GM18520 (cell line): ENCODE measurements around the gene BUB3.

Source experiments
- ATAC-seq: cut with Tn5 transposase; IDR thresholded peaks from one replicate; pipeline ENCODE4 v1.9.1; 2021; ENCODE audit not compliant: unreplicated experiment

The BUB3 gene

DNA sequence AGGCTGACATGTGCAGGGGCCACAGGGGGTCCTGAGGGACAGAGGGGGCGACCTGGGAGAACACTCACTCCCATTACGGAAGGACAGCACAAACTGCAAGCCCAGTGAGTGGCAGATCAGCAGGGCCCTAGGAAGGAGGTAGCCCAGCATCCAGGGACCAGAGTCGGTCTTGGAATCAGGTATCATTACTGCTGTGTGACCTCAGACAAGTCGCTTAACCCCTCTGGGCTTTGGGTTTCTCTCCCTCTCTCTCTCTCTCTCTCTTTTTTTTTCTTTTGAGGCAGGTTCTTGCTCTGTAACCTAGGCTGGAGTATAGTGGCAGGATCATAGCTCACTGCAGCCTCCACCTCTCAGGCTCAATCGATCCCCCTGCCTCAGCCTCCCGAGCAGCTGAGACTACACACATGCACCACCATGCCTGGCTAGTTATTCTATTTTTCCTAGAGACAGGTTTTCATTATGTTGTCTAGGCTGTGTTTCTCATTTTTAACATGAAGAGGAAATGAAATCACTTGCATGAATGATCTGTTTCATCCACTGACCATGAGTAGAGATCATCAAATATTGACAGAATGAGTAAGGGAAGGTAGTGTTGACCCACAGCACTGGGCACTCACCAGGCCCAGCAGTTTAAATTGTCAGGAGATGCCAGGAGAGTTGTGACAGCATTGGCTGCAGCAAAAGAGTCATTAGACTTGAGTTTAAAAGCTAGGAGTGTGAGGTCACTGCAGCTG lies 49.4 kb downstream of the BUB3 start:
- ATAC-seq = no peak

DNA sequence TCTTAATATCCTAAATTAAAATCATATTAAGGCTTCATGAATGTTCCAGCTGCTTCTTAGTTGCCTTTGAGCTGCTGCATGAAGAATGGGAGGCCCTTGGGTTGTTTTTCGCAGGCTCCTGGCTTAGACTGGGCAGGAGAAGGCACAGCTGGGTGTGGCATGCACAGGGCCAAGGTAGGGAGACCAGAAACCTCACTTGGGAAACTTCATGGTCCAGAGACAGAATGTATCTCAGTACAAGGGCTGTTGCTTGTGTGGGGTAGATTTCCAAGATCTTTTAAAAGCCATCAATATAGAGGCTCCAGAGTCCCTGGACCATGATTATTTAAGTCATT lies 49.9 kb downstream of the BUB3 start:
- no peak for ATAC-seq

DNA sequence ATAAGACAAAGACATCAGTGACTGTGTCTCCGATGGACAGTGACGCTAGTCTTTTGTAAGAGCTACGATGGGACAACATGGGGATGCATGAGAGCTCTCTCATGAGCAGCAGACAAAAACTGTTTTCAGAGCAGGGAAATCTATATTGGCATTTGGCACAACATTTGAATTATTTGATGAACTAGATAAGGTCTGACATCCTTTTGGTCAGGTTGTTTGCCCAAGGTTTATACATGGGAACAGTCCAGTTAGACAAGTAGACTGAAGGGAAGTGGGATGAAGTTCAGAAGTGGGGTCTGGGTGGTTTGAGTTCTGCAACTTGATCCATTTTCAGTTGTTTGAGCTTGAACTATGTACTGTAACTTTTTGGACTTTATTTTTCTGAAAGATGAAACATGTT lies 50.8 kb downstream of the BUB3 start:
- no peak for ATAC-seq

DNA sequence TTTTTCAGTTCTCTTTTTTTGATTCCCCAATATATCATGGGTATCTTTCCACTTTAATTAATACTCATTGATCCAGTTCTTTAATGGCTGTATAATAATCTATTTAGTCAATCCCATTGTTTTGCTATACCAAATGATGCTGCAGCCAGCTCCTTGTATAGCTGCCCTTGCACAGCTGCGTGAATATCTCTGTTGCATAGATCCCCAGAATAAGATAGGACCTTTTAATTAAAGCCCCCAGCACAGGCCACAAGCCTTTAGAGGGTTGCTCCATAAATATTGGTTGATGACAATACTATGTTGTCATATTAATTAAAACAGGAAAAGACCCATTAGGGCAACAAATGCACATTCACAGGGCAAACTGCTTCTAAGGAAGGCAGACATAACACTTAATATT lies 57.9 kb downstream of the BUB3 start:
- ATAC-seq = no peak

DNA sequence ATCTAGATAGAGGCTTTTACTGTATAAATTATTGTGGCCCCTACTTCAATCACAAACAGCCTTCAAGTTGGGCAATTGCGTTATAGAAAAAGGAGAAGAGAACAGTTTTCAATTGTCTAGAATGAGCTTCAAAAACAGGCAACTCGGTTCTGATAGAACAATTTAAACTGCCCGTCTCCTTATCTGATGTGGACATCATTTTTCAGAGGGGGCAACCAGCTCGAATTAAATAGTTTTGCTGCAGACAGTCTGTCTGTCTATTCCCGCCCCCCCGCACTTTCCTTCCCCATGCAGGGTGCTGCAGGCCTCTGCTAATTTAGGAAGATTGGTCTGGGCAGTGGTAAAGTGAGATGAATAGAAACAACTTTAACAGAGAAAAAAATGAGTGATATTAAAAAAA lies 58.4 kb downstream of the BUB3 start:
- no peak for ATAC-seq

DNA sequence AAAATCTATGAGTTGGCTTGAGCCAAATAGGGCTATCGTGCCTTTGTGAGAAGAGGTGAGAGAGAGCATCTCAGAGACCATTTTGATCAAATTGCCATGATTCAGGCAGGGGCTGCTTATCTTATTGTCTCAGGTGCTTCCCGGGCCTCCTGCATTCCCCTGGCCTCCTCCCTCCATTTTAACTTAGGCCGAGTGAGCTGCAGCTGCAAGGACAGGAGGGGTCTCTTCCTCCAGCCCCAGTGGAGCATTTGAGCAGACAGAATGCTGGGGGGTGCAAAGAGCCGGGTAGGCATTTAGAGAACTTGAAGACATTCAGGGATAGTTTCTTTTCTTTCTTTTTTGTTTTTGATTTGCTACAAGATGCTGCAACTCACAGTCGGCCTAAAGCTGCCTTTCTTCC lies 59.0 kb downstream of the BUB3 start:
- ATAC-seq = no peak
